ENCODE results near the gene ERN1.

The ERN1 gene

GRCh38 chr17:64054304-64054703 is 75.6 kb downstream of the ERN1 start:
- H3K4me1 ChIP-seq (ENCODE audit: control insufficient read depth, insufficient read depth, low read length), result no peaks in the 10 kb centered on the region
- no peaks in the 10 kb centered on the region for H3K9me3 ChIP-seq (ENCODE audit: control insufficient read depth, insufficient read depth, low read depth, low read length)
- H3K36me3 ChIP-seq (ENCODE audit: control insufficient read depth in 2 of 2, insufficient read depth in 1 of 2, low read length in 2 of 2), result peaks cover 0 to 61% of the 10 kb centered on the region in 2 experiments; a peak in 1 of 3 replicates
- TF ChIP-seq ZNF501 (tag by site-specific recombination; IDR thresholded peaks at IDR 0.05), result no peak
- TF ChIP-seq ZNF785 (tag by site-specific recombination; IDR thresholded peaks at IDR 0.05), result no peak
- no peak for TF ChIP-seq ZNF510 (tag by site-specific recombination; IDR thresholded peaks at IDR 0.05; ENCODE audit: insufficient replicate concordance)
- TF ChIP-seq GLIS1 (tag by site-specific recombination; IDR thresholded peaks at IDR 0.05), result no peak
- TF ChIP-seq ZNF169 (tag by site-specific recombination; IDR thresholded peaks at IDR 0.05), result no peak
- no peak for TF ChIP-seq PRDM2 (tag by site-specific recombination; IDR thresholded peaks at IDR 0.05; ENCODE audit: borderline replicate concordance)
- TF ChIP-seq SP2 (tag by site-specific recombination; IDR thresholded peaks at IDR 0.05), result no peak
- ChIA-PET CTCF (interaction anchor here (1.2 to 3.4 kb wide), 3 partner anchors 9 to 79 kb away, joined by 3 to 19 read pairs (median 3); no protein-coding TSS in a partner anchor), POLR2A (no interaction called here)
- no peak overlapping the region for H3K4me3 ChIP-seq (ENCODE audit: low read depth, low read length)
- H3K27ac ChIP-seq (ENCODE audit: extremely low read depth, low read depth, low read length), result no peak overlapping the region

- no peak overlapping the region for H3K4me3 ChIP-seq (ENCODE audit: low read depth, low read length)
- TF ChIP-seq WT1 (tag by site-specific recombination; IDR thresholded peaks at IDR 0.05) (no peak), ZNF621 (tag by site-specific recombination; IDR thresholded peaks at IDR 0.05) (no peak), ZNF157 (tag by site-specific recombination; IDR thresholded peaks at IDR 0.05) (no peak), ZBTB26 (tag by site-specific recombination; optimal IDR thresholded peaks at IDR 0.05) (no peak), ZNF175 (tag by site-specific recombination; IDR thresholded peaks at IDR 0.05) (no peak), ZNF76 (tag by site-specific recombination; IDR thresholded peaks at IDR 0.05; ENCODE audit: borderline replicate concordance, low read depth) (no peak), ZBTB20 (tag by site-specific recombination; IDR thresholded peaks at IDR 0.05) (no peak), TCF7L2 (IDR thresholded peaks at IDR 0.05; ENCODE audit: borderline replicate concordance, low read depth, low read length) (no peak), TRIM28 (IDR thresholded peaks at IDR 0.05; ENCODE audit: borderline replicate concordance, low read length) (no peak), KLF17 (tag by site-specific recombination; IDR thresholded peaks at IDR 0.05) (no peak), ZNF701 (tag by site-specific recombination; IDR thresholded peaks at IDR 0.05) (no peak), ZNF518A (tag by site-specific recombination; conservative IDR thresholded peaks at IDR 0.05; ENCODE audit: low read depth) (no peak), ZNF423 (tag by site-specific recombination; IDR thresholded peaks at IDR 0.05) (no peak), ZNF112 (tag by site-specific recombination; IDR thresholded peaks at IDR 0.05) (no peak), ZNF239 (tag by site-specific recombination; IDR thresholded peaks at IDR 0.05) (no peak), ZNF510 (tag by site-specific recombination; IDR thresholded peaks at IDR 0.05; ENCODE audit: insufficient replicate concordance) (no peak), ZBTB21 (tag by site-specific recombination; IDR thresholded peaks at IDR 0.05) (no peak)
- CTCF ChIA-PET, result interaction anchor here (0.9 to 3.4 kb wide), 4 partner anchors 9 to 80 kb away, joined by 3 to 19 read pairs (median 3); no protein-coding TSS in a partner anchor
These were observed 76.8 kb downstream of the ERN1 start for GRCh38 chr17:64053101-64053500.

More at GRCh38 chr17:64053101-64053500, 76.8 kb downstream of the ERN1 start:
- Histone ChIP-seq H3K9me3 (ENCODE audit: control insufficient read depth, insufficient read depth, low read depth, low read length) (no peaks in the 10 kb centered on the region), H3K27ac (ENCODE audit: extremely low read depth, low read depth, low read length) (no peak overlapping the region), H3K36me3 (ENCODE audit: control insufficient read depth in 2 of 2, insufficient read depth in 1 of 2, low read length in 2 of 2) (peaks cover 0 to 71% of the 10 kb centered on the region in 2 experiments; a peak in 1 of 3 replicates), H3K4me1 (ENCODE audit: control insufficient read depth, insufficient read depth, low read length) (no peaks in the 10 kb centered on the region)
- POLR2A ChIA-PET, result no interaction called here

All from HEK293 (cell line).